NT2/D1 (cell line): Measurements from ENCODE around the gene MRPL37.

Experiments used
- DNase-seq: peaks from one replicate; pipeline ENCODE4 v3.0.0-alpha.2; 2011; ENCODE audit warnings: low read depth, low spot score
- H3K27me3 ChIP-seq: 2 replicates; pipeline ENCODE4 v1.6.0; 2011; ENCODE audit warnings: mild to moderate bottlenecking; ENCODE audit not compliant: insufficient read length, insufficient read depth
- H3K36me3 ChIP-seq: 2 replicates; pipeline ENCODE4 v1.6.1; 2011; ENCODE audit warnings: mild to moderate bottlenecking, low read length, mixed read lengths; ENCODE audit not compliant: insufficient read depth, insufficient read length
- H3K4me1 ChIP-seq: 2 replicates; pipeline ENCODE4 v1.5.1; 2011; ENCODE audit not compliant: insufficient read depth, insufficient read length
- H3K4me3 ChIP-seq: 2 replicates; pipeline ENCODE4 v1.5.1; 2011; ENCODE audit warnings: low read depth; ENCODE audit not compliant: insufficient read length
- H3K9ac ChIP-seq: 2 replicates; pipeline ENCODE4 v1.6.0; 2011; ENCODE audit warnings: low read depth; ENCODE audit not compliant: insufficient read length
- H3K9me3 ChIP-seq: 2 replicates; pipeline ENCODE4 v1.5.1; 2011; ENCODE audit warnings: mild to moderate bottlenecking, low read length; ENCODE audit not compliant: insufficient read depth
- SUZ12 ChIP-seq: IDR thresholded peaks from 2 replicates; pipeline ENCODE4 v1.6.1; 2011; ENCODE audit not compliant: insufficient read length, insufficient read depth; ENCODE audit errors: extremely low read depth
- YY1 ChIP-seq: IDR thresholded peaks from 2 replicates; pipeline ENCODE4 v1.6.1; 2011; ENCODE audit not compliant: insufficient read length, insufficient read depth
- ZNF274 ChIP-seq: IDR thresholded peaks from 2 replicates; pipeline ENCODE4 v1.6.1; 2011; ENCODE audit warnings: mild to moderate bottlenecking, low read depth, low read length

MRPL37 gene

DNA sequence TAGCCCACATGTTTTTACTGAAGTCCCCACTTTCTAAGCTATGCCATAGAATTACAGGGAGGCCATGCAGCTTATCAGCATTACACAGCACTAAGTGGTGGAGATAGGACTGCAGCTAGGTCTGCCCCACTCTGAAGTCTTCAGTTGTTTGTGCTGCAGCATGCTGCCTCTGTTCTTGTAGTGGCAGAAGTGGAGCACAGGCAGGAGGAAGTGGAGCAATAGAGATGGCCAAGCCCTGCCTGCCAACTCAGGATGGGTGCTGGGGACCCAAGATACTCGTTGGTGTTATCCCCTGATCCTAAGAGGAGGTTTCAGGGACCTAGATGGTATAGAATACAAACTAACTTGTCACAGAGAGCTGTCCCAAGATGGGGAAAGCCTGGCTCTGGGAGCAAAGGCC, 12.9 kb downstream of the MRPL37 start:
- H3K4me1 ChIP-seq, result no peaks in the 10 kb centered on the region
- H3K9me3 ChIP-seq, result no peaks in the 10 kb centered on the region
- no peak overlapping the region for H3K4me3 ChIP-seq
- TF ChIP-seq SUZ12, result no peak
- TF ChIP-seq ZNF274, result no peak
- no peak for TF ChIP-seq YY1
- peaks cover 95% of the 10 kb centered on the region for H3K36me3 ChIP-seq
- no peak for DNase-seq
- H3K27me3 ChIP-seq, result no peaks in the 10 kb centered on the region
- H3K9ac ChIP-seq, result no peak overlapping the region

GRCh38 chr1:54215523-54215922, 15.6 kb downstream of the MRPL37 start:
- Histone ChIP-seq H3K9me3 (no peaks in the 10 kb centered on the region), H3K4me1 (peaks cover 3% of the 10 kb centered on the region), H3K36me3 (peaks cover 99% of the 10 kb centered on the region), H3K27me3 (no peaks in the 10 kb centered on the region), H3K9ac (no peak overlapping the region), H3K4me3 (no peak overlapping the region)
- TF ChIP-seq SUZ12 (no peak), ZNF274 (no peak), YY1 (no peak)
- DNase-seq, result no peak

- peaks cover 87% of the 10 kb centered on the region for H3K36me3 ChIP-seq
- peaks cover 27% of the 10 kb centered on the region for H3K4me1 ChIP-seq
- no peaks in the 10 kb centered on the region for H3K9me3 ChIP-seq
- no peak for DNase-seq
- no peaks in the 10 kb centered on the region for H3K27me3 ChIP-seq
- H3K9ac ChIP-seq, result no peak overlapping the region
- TF ChIP-seq SUZ12, result no peak
- TF ChIP-seq YY1, result no peak
- no peak for TF ChIP-seq ZNF274
- H3K4me3 ChIP-seq, result no peak overlapping the region
Observed at GRCh38 chr1:54218883-54219687, 19.1 kb downstream of the MRPL37 start.

- no peaks in the 10 kb centered on the region for H3K27me3 ChIP-seq
- H3K36me3 ChIP-seq, result peaks cover 83% of the 10 kb centered on the region
- no peak overlapping the region for H3K9ac ChIP-seq
- peaks cover 32% of the 10 kb centered on the region for H3K4me1 ChIP-seq
- H3K4me3 ChIP-seq, result no peak overlapping the region
- TF ChIP-seq SUZ12, result no peak
- TF ChIP-seq ZNF274, result no peak
- no peak for TF ChIP-seq YY1
- H3K9me3 ChIP-seq, result no peaks in the 10 kb centered on the region
- no peak for DNase-seq
Observed at GRCh38 chr1:54219688-54220003, 19.7 kb downstream of the MRPL37 start.

- Histone ChIP-seq H3K4me1 (peaks cover 32% of the 10 kb centered on the region), H3K4me3 (no peak overlapping the region), H3K9me3 (no peaks in the 10 kb centered on the region), H3K9ac (no peak overlapping the region), H3K27me3 (no peaks in the 10 kb centered on the region), H3K36me3 (peaks cover 82% of the 10 kb centered on the region)
- no peak for TF ChIP-seq SUZ12
- no peak for TF ChIP-seq YY1
- TF ChIP-seq ZNF274, result no peak
- DNase-seq, result no peak
Observed at GRCh38 chr1:54220004-54220811, 20.2 kb downstream of the MRPL37 start.

- Histone ChIP-seq H3K36me3 (peaks cover 81% of the 10 kb centered on the region), H3K4me1 (peaks cover 39% of the 10 kb centered on the region), H3K4me3 (no peak overlapping the region), H3K27me3 (no peaks in the 10 kb centered on the region), H3K9me3 (no peaks in the 10 kb centered on the region), H3K9ac (no peak overlapping the region)
- no peak for TF ChIP-seq YY1
- no peak for TF ChIP-seq SUZ12
- no peak for TF ChIP-seq ZNF274
- DNase-seq, result no peak
Observed at GRCh38 chr1:54221113-54221834, 21.3 kb downstream of the MRPL37 start.

- TF ChIP-seq YY1 (no peak), ZNF274 (no peak), SUZ12 (no peak)
- peak overlapping the region; percentile 22 for H3K9ac ChIP-seq
- no peak for DNase-seq
- H3K4me1 ChIP-seq, result peaks cover 39% of the 10 kb centered on the region
- no peaks in the 10 kb centered on the region for H3K9me3 ChIP-seq
- peaks cover 75% of the 10 kb centered on the region for H3K36me3 ChIP-seq
- no peak overlapping the region for H3K4me3 ChIP-seq
- H3K27me3 ChIP-seq, result no peaks in the 10 kb centered on the region
Observed at GRCh38 chr1:54221867-54222484, 22.0 kb downstream of the MRPL37 start.
